Putamen (tissue), 1 donor: ENCODE measurements around the gene ZFAND2A.
"Not testable (repeated sequence)": the region's sequence is repeated elsewhere in the genome, so short reads cannot be mapped to it uniquely, and the experiment has no call there.

Experiments
- DNase-seq: peaks from one replicate; pipeline ENCODE4 v3.0.0-alpha.2; 2016; ENCODE audit warnings: low spot score

The ZFAND2A gene, protein sequence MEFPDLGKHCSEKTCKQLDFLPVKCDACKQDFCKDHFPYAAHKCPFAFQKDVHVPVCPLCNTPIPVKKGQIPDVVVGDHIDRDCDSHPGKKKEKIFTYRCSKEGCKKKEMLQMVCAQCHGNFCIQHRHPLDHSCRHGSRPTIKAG

DNA sequence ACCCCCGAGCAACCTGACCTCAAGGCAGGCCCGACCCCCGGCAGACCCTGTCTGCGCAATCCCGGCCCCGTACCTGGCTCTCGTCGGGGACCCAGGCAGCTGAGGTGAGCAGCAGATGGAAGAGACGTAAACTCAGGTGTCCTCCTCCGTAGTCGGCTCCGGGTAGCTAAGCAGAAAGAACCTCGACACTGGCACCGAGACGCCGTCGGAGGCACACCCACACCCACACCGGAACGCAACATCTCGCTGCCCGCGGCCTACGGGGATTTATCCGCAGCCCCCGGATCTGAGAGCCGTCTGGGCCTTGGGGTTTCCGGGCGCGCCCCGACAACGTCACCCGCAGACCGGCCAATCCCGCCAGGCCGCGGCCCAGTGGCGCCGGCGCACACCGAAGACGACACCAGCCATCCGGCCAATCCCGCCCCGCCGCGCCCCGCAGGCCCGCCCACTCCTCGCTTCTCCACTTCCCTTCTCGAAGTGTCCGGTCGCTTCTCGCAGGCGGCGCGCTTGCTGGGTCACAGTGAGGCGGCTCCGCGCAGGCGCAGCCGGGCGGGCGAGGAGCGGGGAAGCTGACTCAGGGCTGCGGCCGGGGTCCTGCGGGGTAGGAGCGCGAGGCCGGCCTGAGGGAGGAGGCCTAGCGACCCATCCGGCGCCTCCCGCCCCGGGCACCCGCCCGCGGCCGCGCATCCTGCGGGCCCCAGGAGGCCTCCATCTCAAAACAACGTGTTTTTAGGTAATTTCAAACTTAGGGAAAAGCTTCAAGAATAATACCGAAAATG is at the start of gene ZFAND2A:
ZFAND2A (minus strand) TSS at position 306 of the 779 bp plus-strand sequence. CDS start 1,984 bp downstream, outside the sequence.
- peak; percentile 95 for DNase-seq

DNA sequence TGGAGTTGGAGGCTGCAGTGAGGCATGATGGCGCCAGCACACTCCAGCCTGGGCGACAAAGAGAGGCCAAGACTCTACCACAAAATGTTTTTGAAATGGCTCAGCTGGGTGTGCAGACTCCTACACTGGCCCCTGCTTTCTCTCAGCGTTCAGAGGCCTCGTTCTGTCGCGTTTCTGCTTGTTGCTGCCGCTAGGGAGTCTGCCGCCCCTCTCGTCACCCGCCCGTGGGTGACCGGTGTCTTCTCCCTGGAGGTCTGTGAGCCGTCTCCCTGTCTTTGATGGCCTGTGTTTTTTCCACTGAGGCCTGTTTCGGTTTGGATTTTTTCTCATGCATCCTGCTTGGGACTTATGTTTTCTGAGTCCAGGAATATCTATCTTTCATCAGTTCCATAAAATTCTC is 49.1 kb upstream of the ZFAND2A start:
- no peak for DNase-seq

DNA sequence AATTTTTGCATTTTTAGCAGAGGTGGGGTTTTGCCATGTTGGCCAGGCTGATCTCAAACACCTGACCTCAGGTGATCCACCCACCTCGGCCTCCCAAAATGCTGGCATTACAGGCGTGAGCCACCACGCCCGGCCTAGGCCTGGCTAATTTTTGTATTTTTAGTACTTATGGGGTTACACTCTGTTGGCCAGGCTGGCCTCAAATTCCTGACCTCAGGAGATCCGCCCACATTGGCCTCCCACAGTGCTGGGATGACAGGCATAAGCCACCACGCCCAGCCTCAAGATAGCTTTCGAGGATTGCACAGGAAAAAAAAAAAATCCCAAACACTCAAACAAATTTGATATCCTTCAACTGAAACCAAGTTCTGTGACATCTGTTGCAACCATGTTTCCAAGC is 45.7 kb upstream of the ZFAND2A start:
- DNase-seq = not testable (repeated sequence)

DNA sequence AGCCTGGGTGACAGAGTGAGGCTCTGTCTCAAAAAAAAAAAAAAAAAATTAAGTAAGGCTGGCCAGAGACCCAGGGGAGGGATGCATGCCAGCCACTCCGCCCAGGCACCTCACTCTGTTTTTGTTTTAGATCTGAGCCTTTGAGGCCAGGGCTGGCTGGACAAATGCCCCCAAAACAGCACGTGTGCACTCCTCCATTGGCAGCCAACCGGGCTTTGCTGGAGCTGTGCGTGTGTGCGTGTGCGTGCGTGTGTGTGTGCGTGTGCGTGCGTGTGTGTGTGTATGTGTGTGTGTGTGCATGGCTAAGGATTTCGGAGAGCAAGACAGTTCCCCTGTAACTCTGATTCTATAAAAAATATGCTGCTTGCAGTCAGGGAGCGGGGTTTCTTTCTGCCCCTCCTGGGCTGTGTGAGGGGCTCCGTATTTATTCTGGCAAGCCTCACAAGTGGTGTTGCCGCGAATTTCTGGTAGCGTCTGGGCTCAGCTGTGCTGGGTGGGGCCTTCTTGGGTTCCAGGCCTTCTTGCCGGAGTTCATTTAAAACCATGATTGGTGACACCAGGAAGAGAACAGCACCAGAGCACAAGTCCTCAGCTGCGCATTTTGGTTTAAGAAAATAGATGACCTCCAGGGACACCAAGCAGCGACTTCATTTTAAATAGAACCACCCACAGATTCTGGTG is 44.6 kb upstream of the ZFAND2A start:
- DNase-seq = no peak

DNA sequence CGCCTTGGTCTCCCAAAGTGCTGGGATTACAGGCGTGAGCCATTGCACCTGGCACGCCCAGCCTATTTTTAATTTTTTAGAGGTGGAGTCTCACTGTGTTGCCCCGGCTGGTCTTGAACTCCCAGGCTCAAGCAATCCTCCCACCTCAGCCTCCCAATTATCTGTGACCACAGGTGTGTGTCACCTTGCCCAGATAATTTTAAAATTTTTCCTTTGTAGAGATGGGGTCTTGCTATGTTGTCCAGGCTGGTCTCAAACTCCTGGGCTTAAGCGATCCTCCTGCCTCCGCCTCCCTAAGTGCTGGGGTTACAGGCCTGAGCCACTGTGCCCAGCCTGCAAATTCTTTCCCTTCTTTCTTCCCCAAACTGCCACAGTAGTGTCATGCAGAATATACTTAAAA is 42.9 kb upstream of the ZFAND2A start:
- DNase-seq = not testable (repeated sequence)

DNA sequence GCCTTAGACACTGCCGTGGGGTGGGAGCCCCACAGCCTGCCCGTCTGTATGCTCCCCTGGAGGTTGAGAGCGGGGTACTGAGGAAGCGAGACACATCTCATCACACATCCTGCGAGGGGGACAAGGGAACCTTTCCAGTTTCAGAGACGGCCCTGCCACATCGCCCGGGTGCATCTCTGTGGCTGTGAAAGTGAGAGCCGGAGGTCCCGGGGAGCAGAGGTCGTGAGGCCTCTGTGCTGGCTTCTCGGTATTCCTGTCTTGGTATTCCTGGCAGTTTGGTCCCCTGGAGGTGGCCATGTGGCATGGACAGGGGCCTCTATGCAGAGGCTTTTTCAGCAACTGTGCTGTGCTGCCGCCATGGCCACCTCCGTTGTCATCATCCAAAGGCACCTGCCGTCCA is 41.9 kb upstream of the ZFAND2A start:
- DNase-seq = no peak

DNA sequence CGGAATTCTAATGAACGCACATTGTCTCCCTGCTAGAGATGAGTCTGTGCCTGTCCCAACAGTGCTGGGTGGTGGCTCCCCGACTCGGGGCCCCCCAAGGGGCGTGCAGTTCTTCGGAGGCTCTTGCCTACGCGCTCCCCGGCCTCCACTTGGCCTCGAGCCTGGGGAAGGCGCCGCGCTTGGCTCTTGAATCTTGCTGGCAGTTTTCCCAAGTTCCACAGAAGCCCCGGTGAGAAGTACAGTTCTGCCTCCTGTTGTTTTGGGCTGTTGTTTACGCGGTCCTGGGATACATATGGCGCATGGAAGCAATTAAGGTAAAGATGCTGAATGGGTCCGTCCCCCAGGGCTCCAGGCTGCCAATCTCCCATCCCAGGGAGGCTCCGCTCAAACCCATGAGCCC is 40.0 kb upstream of the ZFAND2A start:
- DNase-seq = no peak

DNA sequence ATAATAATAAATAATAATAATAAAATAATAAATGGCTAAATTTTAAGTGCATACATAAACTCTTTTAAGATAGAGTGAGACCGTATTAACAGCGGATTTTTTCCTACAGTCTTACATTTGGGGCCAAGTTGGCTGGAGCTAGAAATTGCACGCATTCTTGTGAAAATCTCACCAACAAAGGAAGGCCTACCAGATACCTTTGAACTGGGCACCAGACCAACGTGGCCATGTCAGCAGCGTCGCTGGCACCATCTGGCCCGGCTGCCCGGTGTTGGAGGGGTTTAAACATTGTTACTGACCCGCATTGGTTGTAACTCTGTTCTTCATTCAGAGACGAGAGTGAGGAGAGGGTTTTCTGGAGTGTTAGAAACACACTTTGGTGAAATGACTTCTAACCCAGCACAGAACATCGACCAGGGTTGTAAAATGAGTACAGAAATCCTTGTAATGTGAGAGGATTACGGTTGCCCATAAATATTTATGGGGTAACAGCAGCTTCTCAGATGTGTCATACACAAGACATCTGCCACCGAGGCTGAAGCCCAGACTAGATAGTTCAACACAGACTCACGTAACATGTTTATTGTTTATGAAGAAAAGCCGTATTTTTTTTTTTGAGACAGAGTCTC is 38.1 kb upstream of the ZFAND2A start:
- no peak for DNase-seq

DNA sequence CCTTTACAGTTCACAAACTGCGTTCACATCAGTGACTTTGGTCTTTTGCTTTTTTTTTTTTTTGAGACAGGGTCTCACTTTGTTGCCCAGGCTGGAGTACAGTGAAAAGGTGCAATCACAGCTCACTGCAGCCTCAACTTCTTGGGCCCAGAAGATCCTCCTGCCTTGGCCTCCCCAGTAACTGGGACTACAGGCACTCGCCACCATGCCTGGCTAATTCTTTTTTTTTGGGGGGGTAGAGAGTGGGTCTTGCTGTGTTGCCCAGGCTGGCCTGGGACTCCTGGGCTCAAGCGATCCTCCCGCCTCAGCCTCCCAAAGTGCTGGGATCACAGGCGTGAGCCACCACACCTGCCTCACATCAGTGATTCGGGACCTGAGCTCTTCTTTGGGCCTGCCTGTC is 37.0 kb upstream of the ZFAND2A start:
- no peak for DNase-seq

DNA sequence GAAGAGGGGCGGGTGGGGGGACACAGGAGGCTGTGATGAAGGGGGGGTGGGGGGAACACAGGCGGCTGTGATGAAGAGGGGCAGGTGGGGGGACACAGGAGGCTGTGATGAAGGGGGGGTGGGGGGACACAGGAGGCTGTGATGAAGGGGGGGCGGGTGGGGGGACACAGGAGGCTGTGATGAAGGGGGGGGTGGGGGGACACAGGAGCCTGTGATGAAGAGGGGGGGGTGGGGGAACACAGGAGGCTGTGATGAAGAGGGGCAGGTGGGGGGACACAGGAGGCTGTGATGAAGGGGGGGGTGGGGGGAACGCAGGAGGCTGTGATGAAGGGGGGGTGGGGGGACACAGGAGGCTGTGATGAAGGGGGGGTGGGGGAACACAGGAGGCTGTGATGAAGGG is 36.4 kb upstream of the ZFAND2A start:
- DNase-seq = not testable (repeated sequence)

DNA sequence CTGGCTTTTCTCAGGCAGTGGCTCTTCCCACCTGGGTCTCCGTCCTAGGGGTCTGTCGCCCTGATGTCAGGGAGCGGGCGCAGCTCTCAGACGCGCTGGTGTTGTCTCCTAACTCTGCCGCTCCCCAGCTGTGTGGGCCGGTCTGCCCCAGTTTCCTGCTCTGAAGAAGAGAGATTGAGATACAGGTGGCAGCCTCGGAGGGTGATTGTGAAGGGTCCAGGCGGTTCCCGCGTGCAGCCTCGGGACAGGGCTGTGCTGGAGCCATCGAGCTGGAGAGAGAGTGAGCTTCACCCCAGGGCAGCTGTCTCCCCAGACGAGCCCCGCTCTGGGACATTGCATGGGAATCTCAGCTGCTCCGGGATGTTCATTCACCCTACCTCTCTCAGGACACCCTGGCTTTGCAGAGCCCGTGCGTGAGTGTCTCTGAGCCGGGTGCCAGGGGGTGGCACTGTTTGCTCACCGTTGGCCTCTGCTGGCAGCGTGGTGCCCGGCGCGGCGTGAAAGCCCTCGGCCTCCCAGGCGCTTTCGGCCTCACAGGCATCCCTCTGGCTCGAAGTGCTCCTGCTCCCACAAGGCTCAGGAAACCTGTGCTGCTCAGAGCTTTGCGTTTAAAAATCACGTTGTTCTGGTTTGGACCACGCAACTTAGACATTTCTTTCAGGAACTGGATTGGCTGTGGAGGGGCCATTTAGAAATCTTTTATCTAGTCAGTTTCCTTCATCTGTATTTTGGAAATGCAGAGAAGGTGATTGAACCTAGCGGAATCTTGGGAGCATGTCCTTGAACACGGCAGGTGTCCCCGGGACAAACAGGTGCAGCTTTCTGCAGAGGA is 33.8 kb upstream of the ZFAND2A start:
- DNase-seq = peak; percentile 25

DNA sequence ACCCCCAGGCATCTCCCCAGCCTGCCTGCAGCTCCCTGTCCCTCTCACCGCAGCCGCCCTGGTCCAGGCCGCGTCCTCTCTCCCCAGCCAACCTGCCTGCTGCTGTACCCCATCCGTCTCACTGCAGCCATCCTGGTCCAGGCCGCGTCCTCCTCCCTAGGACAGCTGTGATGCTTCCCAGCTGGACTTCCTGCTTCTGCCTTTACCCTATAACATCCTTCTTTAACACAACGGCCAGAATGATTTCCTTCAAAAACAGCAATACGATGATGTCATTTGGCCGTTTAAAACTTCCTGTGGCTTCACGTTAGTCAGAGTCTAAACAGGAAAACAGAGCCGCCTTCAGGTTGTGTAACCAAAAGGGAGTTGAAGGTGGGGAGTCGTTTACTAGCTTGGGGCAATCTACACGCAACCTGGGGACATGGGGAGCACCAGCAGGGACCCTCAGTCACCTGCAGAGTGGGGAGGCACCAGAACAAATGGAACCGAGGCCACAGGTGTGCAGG is 32.2 kb upstream of the ZFAND2A start:
- no peak for DNase-seq

DNA sequence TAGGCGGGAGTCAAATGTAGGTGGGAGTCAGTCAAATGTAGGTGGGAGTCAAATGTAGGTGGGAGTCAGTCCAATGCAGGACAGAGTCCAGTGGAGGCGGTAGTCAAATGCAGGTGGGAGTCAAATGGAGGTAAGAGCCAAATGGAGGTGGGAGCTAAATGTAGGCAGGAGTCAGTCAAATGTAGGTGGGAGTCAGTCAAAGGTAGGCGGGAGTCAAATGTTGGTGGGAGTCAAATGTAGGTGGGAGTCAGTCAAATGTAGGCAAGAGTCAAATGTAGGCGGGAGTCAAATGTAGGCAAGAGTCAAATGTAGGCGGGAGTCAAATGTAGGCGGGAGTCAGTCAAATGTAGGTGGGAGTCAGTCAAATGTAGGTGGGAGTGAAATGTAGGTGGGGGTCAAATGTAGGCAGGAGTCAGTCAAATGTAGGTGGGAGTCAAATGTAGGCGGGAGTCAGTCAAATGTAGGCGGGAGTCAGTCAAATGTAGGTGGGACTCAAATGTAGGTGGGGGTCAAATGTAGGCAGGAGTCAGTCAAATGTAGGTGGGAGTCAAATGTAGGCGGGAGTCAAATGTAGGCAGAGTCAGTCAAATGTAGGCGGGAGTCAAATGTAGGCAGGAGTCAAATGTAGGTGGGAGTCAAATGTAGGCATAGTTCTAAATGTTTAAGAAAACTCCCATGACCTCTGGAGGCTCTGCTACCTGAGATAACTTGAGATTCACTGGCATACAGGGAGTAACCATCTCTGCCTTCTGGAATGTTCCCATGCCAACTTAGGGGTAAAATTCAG is 30.2 kb upstream of the ZFAND2A start:
- DNase-seq = no peak

DNA sequence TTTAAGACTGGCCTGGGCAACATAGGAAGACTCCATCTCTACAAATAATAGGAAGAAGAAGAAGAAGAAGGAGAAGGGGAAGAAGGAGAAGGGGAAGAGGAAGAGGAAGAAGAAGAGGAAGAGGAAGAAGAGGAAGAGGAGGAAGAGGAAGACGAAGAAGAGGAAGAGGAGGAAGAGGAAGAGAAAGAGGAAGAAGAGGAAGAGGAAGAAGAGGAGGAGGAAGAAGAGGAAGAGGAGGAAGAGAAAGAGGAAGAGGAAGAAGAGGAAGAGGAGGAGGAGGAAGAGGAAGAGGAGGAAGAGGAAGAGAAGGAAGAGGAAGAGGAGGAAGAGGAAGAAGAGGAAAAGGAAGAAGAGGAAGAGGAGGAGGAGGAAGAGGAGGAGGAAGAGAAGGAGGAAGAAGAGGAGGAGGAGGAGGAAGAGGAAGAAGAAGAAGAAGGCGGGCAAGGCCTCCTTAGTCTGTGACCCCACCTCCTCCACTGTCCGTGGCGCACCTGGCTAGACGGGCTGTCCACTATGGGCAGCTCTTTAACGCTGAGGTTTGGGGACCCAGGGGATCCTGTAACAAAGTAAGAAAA is 28.8 kb upstream of the ZFAND2A start:
- DNase-seq = no peak

DNA sequence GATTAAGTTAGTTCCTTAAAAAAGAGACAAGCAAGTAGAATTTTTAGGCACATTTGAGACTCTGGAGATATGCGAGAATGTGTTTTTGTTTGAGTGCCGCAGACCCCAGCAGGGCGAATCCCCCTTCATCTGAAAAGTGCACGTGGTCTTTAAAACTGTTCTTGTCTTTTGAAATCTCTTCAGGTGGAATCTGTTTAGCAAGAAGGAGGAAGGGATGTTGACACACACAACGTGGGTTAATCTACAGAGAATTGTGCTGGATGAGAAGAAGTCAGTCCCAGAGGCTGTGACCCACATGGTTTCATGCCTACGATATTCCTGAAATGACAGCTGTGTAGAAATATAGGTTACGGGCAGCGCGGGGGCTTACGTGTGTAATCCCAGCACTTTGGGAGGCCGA is 27.1 kb upstream of the ZFAND2A start:
- no peak for DNase-seq

DNA sequence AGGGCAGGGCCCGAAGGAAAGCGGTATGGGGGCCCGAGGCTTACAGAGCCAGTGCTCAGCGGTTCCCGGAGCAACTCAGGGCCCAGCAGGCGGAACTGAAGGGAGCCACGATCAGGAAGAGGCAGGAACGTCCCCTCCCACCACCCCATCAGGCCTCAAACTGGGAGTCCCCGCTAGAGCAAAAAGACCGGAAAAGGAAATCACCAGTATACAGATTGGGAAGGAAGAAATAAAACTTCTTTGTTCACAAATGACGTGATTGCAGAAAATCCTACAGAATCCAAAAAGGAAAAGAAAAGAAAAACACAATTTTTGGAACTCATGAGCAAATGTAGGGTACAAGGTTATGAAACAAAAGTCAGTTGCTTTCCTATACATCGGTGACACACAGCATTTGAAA is 21.6 kb upstream of the ZFAND2A start:
- DNase-seq = no peak

DNA sequence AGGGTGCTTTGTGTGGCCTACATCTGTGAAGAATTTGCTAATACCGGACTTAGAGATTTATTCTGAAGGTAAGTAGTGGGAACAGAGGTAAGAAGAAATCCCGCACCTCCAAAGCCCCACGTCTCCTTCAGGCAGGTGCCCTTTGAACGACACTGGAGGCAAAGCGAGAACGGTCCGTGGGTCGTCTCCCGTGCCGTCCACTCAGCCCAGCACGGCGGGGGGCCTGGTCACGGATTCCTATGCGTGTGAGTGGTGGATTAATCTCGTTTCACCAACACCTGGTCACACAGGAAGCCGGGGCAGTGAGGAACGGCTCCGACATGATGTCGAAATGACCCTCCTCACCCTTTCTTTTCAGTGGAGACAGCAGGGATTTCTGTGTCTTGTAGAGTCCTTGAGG is 21.0 kb upstream of the ZFAND2A start:
- no peak for DNase-seq

DNA sequence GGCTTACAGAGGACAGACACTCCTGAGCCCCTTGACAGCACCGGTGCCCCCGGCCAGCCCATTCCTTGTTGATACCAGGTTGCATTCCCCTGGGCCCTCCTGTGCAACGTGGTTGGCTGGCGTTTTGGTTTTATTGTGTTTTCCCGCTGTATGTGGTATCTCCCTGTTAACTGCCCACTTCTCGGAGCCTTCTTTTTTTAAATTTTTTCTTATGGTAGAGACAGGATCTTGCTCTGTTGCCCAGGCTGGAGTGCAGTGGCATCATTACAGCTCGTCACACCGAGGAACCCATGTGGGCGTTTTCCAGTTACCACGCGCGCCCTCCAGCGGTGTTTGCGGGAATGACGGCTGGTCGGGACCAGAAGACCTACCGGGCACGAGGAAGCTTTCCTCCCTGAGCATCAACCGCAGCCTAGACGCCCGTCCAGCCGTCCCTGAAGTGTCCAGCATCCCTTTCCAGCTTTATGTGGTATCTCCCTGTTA is 16.9 kb upstream of the ZFAND2A start:
- no peak for DNase-seq

DNA sequence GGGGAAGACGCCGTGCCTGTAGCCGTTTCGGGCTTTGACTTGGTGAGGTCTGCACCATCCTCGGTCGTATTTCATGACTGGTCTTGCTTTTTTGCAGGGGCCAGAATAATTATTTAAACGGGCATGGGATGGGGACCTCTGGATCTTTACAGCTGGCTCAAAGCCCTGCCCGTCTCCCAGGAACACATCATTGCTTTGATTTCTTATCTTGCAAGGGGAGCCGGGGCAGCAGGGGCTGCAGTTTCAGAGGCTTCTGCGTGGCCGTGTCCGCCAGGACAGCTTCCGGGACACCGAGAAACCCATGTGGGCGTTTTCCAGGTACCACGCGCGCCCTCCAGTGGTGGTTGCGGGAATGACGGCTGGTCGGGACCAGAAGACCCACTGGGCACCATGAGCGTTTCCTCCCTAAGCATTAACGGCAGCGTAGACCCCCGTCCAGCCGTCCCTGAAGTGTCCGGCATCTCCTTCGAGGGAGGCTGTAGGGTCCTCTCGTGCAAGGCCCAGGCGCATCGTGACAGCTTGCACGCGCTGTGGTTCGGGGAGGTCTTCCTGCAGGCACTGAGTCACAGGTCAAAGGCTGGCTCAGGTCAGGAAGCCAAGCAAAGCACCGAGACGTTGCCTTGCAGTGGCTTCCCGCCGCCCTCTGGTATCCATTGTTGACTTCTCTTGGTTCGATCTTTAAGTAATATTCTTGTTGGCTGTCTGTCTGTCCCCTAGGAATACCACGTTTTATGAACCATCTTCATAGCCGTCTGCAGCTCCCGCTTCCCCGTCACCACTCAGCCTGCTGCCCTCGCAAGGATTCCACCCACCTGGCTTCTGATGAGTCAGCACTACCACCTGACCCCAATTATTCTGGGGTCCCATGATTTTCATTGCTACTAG is 16.2 kb upstream of the ZFAND2A start:
- DNase-seq = peak; percentile 58
